H9 (cell line): Measurements from ENCODE around the gene FAF1. TPM values are rescaled to one million over a fixed set of nuclear protein-coding genes. Genes with fewer than 3 reads are reported as not detected.

Experiments
- DNase-seq: peaks from one replicate; pipeline ENCODE4 v3.0.0-alpha.2; 2017
- H2AFZ ChIP-seq: one replicate; pipeline ENCODE4 v1.6.1; 2013; ENCODE audit warnings: mild to moderate bottlenecking, low read length, control low read depth, moderate library complexity
- H2AK5ac ChIP-seq: 2 replicates; pipeline ENCODE4 v1.6.1; 2013; ENCODE audit warnings: low read length, control low read depth, mixed read lengths; ENCODE audit not compliant: insufficient read length
- H2BK120ac ChIP-seq: one replicate; pipeline ENCODE4 v1.6.1; 2013; ENCODE audit warnings: low read depth, mild to moderate bottlenecking, low read length, control low read depth, inconsistent platforms; ENCODE audit not compliant: poor library complexity, severe bottlenecking
- H2BK12ac ChIP-seq: 2 replicates; pipeline ENCODE4 v1.6.1; 2013; ENCODE audit warnings: low read length, control low read depth, mixed read lengths, low read depth; ENCODE audit not compliant: insufficient read length
- H2BK15ac ChIP-seq: 2 replicates; pipeline ENCODE4 v1.6.1; 2013; ENCODE audit warnings: low read depth, low read length, control low read depth
- H2BK20ac ChIP-seq: one replicate; pipeline ENCODE4 v1.6.1; 2013; ENCODE audit warnings: low read depth, mild to moderate bottlenecking, low read length, control low read depth, inconsistent platforms; ENCODE audit not compliant: poor library complexity, severe bottlenecking
- H2BK5ac ChIP-seq: 2 replicates; pipeline ENCODE4 v1.6.1; 2013; ENCODE audit warnings: low read length, control low read depth, mixed read lengths; ENCODE audit not compliant: insufficient read length
- H3K14ac ChIP-seq: 2 replicates; pipeline ENCODE4 v1.6.1; 2013; ENCODE audit warnings: low read length, control low read depth; ENCODE audit not compliant: insufficient read depth
- H3K18ac ChIP-seq: 2 replicates; pipeline ENCODE4 v1.6.1; 2013; ENCODE audit warnings: low read depth, mild to moderate bottlenecking, mixed read lengths, low read length, control low read depth; ENCODE audit not compliant: insufficient read length
- H3K23ac ChIP-seq: 2 replicates; pipeline ENCODE4 v1.6.1; 2013; ENCODE audit warnings: low read length, control low read depth, mixed read lengths, low read depth; ENCODE audit not compliant: insufficient read length
- H3K23me2 ChIP-seq: 2 replicates; pipeline ENCODE4 v1.6.1; 2013; ENCODE audit warnings: low read depth, mild to moderate bottlenecking, mixed read lengths, low read length, control low read depth; ENCODE audit not compliant: insufficient read length, poor library complexity, severe bottlenecking
- H3K27ac ChIP-seq: 2 replicates; pipeline ENCODE4 v1.5.1; 2013; ENCODE audit warnings: low read length, control low read depth, mixed read lengths, low read depth; ENCODE audit not compliant: insufficient read length
- H3K27me3 ChIP-seq: 2 replicates; pipeline ENCODE4 v1.6.1; 2013; ENCODE audit warnings: low read length, control low read depth, inconsistent platforms; ENCODE audit not compliant: insufficient read depth
- H3K4ac ChIP-seq: 2 replicates; pipeline ENCODE4 v1.6.1; 2013; ENCODE audit warnings: low read depth, mild to moderate bottlenecking, control low read depth, inconsistent platforms, low read length, moderate library complexity
- H3K4me1 ChIP-seq: 2 replicates; pipeline ENCODE4 v1.6.1; 2013; ENCODE audit warnings: low read length, control low read depth, inconsistent platforms; ENCODE audit not compliant: insufficient read depth
- H3K4me2 ChIP-seq: 2 replicates; pipeline ENCODE4 v1.6.1; 2013; ENCODE audit warnings: low read length, control low read depth, mixed read lengths; ENCODE audit not compliant: insufficient read length, insufficient read depth
- H3K56ac ChIP-seq: 2 replicates; pipeline ENCODE4 v1.6.1; 2013; ENCODE audit warnings: low read depth, mild to moderate bottlenecking, mixed read lengths, low read length, control low read depth; ENCODE audit not compliant: insufficient read length
- H3K79me1 ChIP-seq: 2 replicates; pipeline ENCODE4 v1.6.1; 2013; ENCODE audit warnings: low read depth, mild to moderate bottlenecking, moderate library complexity, low read length, control low read depth, inconsistent platforms; ENCODE audit not compliant: insufficient read depth, poor library complexity, severe bottlenecking
- H3K79me2 ChIP-seq: 2 replicates; pipeline ENCODE4 v1.6.1; 2013; ENCODE audit warnings: low read length, control low read depth, inconsistent platforms; ENCODE audit not compliant: insufficient read depth
- H3K9ac ChIP-seq: 2 replicates; pipeline ENCODE4 v1.6.1; 2013; ENCODE audit warnings: low read length, control low read depth, mixed read lengths; ENCODE audit not compliant: insufficient read length; ENCODE audit errors: extremely low read depth
- H3K9me3 ChIP-seq: one replicate; pipeline ENCODE4 v1.6.1; 2013; ENCODE audit warnings: low read depth, low read length, inconsistent platforms; ENCODE audit not compliant: control insufficient read depth
- H3T11ph ChIP-seq: one replicate; pipeline ENCODE4 v1.6.1; 2013; ENCODE audit warnings: mild to moderate bottlenecking, low read length, control low read depth, inconsistent platforms
- H4K20me1 ChIP-seq: one replicate; pipeline ENCODE4 v1.6.1; 2013; ENCODE audit not compliant: control insufficient read depth, insufficient read length, insufficient read depth
- H4K5ac ChIP-seq: 2 replicates; pipeline ENCODE4 v1.6.1; 2013; ENCODE audit warnings: low read depth, mild to moderate bottlenecking, mixed read lengths, low read length, control low read depth; ENCODE audit not compliant: insufficient read length
- H4K8ac ChIP-seq: replicated peaks from 2 replicates; pipeline ENCODE4 v1.6.1; 2013; ENCODE audit warnings: low read length, control low read depth, mixed read lengths, low read depth; ENCODE audit not compliant: insufficient read length
- H4K91ac ChIP-seq: 2 replicates; pipeline ENCODE4 v1.6.1; 2013; ENCODE audit warnings: low read depth, mild to moderate bottlenecking, moderate library complexity, mixed read lengths, low read length, control low read depth; ENCODE audit not compliant: insufficient read length
- H3K27ac Mint-ChIP-seq, 3 experiments: 2 replicates in 2 of 3; 3 replicates in 1 of 3; pipeline ENCODE4 v1.8.0; 2020 to 2021; ENCODE audit warnings: mixed read lengths in 3 of 3, mild to moderate bottlenecking in 1 of 3, moderate library complexity in 1 of 3
- H3K27me3 Mint-ChIP-seq: 2 replicates; pipeline ENCODE4 v1.8.0; 2021; ENCODE audit warnings: low read depth, mild to moderate bottlenecking, moderate library complexity, mixed read lengths
- H3K36me3 Mint-ChIP-seq, 3 experiments: 2 replicates in 2 of 3; 3 replicates in 1 of 3; pipeline ENCODE4 v1.8.0; 2020 to 2021; ENCODE audit warnings: low read depth in 3 of 3, mixed read lengths in 3 of 3; ENCODE audit not compliant: insufficient read depth in 1 of 3
- H3K4me1 Mint-ChIP-seq, 2 experiments: 2 replicates each; pipeline ENCODE4 v1.8.0; 2020; ENCODE audit warnings: mixed read lengths in 2 of 2
- H3K4me3 Mint-ChIP-seq, 2 experiments: 2 replicates in 1 of 2; 3 replicates in 1 of 2; pipeline ENCODE4 v1.8.0; 2020 to 2021; ENCODE audit warnings: mild to moderate bottlenecking in 2 of 2, mixed read lengths in 2 of 2, moderate library complexity in 1 of 2
- H3K9me3 Mint-ChIP-seq, 2 experiments: 2 replicates in 1 of 2; 3 replicates in 1 of 2; pipeline ENCODE4 v1.8.0; 2020; ENCODE audit warnings: mild to moderate bottlenecking in 2 of 2, mixed read lengths in 2 of 2, moderate library complexity in 1 of 2
- CTCF ChIP-seq: fragments of 200-600 bp; sonication (generic); conservative IDR thresholded peaks from 3 replicates; pipeline ENCODE4 v1.8.0; 2021; ENCODE audit warnings: antibody characterized with exemption, mild to moderate bottlenecking
- WGBS: extraction: QIAGEN DNeasy Blood & Tissue Kit; methylation state at CpG from one replicate; pipeline ENCODE4 v1.1.7; 2013; ENCODE audit warnings: missing lambda C conversion rate, low lambda C conversion rate, mixed read lengths; ENCODE audit not compliant: insufficient read length; ENCODE audit errors: extremely low coverage; 5-methylcytosine and 5-hydroxymethylcytosine counted together
- total RNA-seq: library from RNA; stranded (reverse); gene quantifications from 2 replicates; pipeline ENCODE4 v1.2.1, GENCODE V29; 2021

The FAF1 gene
- total RNA-seq, 1 experiment from 2014 or later, result 60.8 TPM

- Histone ChIP-seq H3T11ph (no peak overlapping the region), H2BK120ac (no peak overlapping the region)
These were observed 308.4 kb downstream of the FAF1 start for GRCh38 chr1:50651476-50652263.

More at GRCh38 chr1:50651476-50652263, 308.4 kb downstream of the FAF1 start:
- no peak overlapping the region for H2AK5ac ChIP-seq
- H3K23me2 ChIP-seq, result no peaks in the 10 kb centered on the region
- no peak overlapping the region for H2BK5ac ChIP-seq
- no peak overlapping the region for H2BK12ac ChIP-seq
- no peak overlapping the region for H2AFZ ChIP-seq
- DNase-seq, result no peak
- Mint-ChIP-seq H3K27ac (no peak overlapping the region), H3K4me3 (no peak overlapping the region), H3K27me3 (no peaks in the 10 kb centered on the region), H3K4me1 (peaks cover 4 to 6% of the 10 kb centered on the region in 2 experiments; a peak in 3 of 4 replicates), H3K9me3 (no peaks in the 10 kb centered on the region), H3K36me3 (no peaks in the 10 kb centered on the region)
- no peak overlapping the region for H3K18ac ChIP-seq
- no peaks in the 10 kb centered on the region for H3K27me3 ChIP-seq
- no peak overlapping the region for H3K9ac ChIP-seq
- no peak overlapping the region for H4K8ac ChIP-seq
- H3K56ac ChIP-seq, result no peak overlapping the region
- no peaks in the 10 kb centered on the region for H3K4me1 ChIP-seq
- H2BK20ac ChIP-seq, result no peak overlapping the region
- H3K27ac ChIP-seq, result no peak overlapping the region
- H3K79me1 ChIP-seq, result no peaks in the 10 kb centered on the region
- no peaks in the 10 kb centered on the region for H3K79me2 ChIP-seq
- H2BK15ac ChIP-seq, result no peak overlapping the region
- H4K5ac ChIP-seq, result no peak overlapping the region
- WGBS, result no CpG with 5 or more reads among the region's 3 CpGs
- no peak overlapping the region for H3K23ac ChIP-seq
- no peak overlapping the region for H3K4ac ChIP-seq
- no peak overlapping the region for H3K4me2 ChIP-seq
- H3K14ac ChIP-seq, result no peak overlapping the region
- no peak for TF ChIP-seq CTCF
- no peaks in the 10 kb centered on the region for H4K20me1 ChIP-seq
- H4K91ac ChIP-seq, result no peak overlapping the region
- no peaks in the 10 kb centered on the region for H3K9me3 ChIP-seq
